GM19351 (cell line): ENCODE results near the gene MKRN2.
"Not testable (repeated sequence)": the region's sequence is repeated elsewhere in the genome, so short reads cannot be mapped to it uniquely, and the experiment has no call there.

Experiments
- ATAC-seq: cut with Tn5 transposase; IDR thresholded peaks from one replicate; pipeline ENCODE4 v1.9.1; 2021; ENCODE audit warnings: mild to moderate bottlenecking, moderate library complexity; ENCODE audit not compliant: unreplicated experiment

Gene MKRN2

GRCh38 chr3:12629560-12629959 lies 72.7 kb downstream of the MKRN2 start:
- ATAC-seq, result no peak

DNA sequence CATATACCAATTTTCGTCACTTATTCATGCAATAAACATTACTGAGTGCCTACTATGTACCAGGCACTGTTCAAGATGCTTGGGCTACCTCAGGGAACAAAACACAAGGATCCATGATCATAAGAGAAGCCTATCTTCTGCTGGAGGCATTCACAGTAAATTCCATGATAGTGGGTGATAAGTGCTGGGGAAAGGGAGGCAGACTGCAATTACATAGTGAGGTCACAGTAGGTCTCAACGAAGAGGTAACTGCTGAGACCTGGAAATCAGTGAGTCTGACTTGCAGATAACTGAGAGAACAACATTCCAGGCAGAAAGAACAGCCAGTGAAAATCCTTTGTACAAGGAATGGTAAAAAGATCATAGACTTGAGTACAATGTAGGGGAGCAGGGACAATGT lies 73.4 kb downstream of the MKRN2 start:
- ATAC-seq, result no peak

GRCh38 chr3:12630843-12631242 lies 74.0 kb downstream of the MKRN2 start:
- ATAC-seq, result not testable (repeated sequence)

GRCh38 chr3:12632523-12632922 lies 75.6 kb downstream of the MKRN2 start:
- no peak for ATAC-seq

GRCh38 chr3:12633108-12633507 lies 76.2 kb downstream of the MKRN2 start:
- no peak for ATAC-seq
